HG03280 (cell line): Measurements from ENCODE around the gene PLA2G10.
"Not testable (repeated sequence)": the region's sequence is repeated elsewhere in the genome, so short reads cannot be mapped to it uniquely, and the experiment has no call there.

Experiments used
- ATAC-seq: cut with Tn5 transposase; IDR thresholded peaks from one replicate; pipeline ENCODE4 v1.9.1; 2021; ENCODE audit warnings: mild to moderate bottlenecking, moderate library complexity; ENCODE audit not compliant: unreplicated experiment

PLA2G10 gene

GRCh38 chr16:14667347-14668266 is 26.5 kb downstream of the PLA2G10 start:
- no peak for ATAC-seq

DNA sequence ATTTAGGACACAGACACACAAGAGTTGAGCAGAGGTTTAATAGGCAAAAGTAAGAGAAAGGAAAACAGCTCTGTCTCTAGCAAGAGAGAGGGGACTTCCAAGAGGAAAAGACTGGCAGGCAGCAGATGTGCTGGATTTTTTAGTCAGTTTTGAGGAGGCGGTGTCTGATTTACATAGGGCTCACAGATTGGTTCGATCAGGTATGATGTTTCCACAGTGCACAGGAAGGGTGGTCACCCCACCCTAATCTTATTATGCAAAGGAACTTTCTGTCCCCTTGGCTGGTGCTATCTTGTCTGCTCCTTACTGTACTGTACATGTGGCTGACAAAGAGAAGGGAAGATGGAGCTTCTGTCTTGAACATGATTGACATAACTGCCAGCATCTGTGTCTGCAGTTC is 36.0 kb downstream of the PLA2G10 start:
- peak; percentile 64 for ATAC-seq

DNA sequence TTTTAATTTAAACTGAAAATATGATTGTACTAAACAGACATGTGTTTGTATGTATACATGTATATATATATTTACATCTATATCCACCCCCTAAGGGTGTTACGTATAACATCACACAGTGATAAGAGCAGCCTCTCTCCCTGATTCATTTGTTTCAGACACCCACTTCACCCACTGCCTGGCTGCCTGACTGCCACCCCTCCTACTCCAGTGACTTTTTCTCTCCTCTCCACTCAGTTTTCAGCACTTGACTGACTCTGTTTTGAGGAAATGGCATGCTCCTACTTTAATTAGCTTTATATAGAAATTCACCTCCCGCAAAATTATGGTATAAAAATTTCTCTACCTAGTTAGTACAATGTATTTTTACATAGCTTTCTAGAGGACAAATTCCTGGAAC is 41.4 kb downstream of the PLA2G10 start:
- ATAC-seq = no peak

DNA sequence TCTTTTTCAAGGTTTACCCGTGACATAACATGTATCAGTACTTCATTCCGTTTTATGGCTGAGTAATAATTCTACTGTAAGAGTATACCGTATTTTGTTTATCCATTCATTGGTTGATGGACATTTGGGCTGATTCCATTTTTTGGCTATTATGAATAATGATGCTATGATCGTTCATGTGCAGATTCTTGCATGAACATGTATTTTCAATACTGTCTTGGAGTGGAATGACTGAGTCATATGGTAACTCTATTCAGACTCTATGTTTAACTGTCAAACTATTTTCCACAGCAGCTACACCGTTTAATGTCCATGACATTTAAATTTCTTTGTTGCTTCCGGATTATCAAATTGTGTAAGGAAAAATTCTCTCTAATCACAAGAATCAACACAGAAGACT is 43.5 kb downstream of the PLA2G10 start:
- ATAC-seq = no peak

GRCh38 chr16:14649816-14650215 is 44.3 kb downstream of the PLA2G10 start:
- no peak for ATAC-seq

GRCh38 chr16:14641926-14642325 is 52.2 kb downstream of the PLA2G10 start:
- ATAC-seq = no peak

DNA sequence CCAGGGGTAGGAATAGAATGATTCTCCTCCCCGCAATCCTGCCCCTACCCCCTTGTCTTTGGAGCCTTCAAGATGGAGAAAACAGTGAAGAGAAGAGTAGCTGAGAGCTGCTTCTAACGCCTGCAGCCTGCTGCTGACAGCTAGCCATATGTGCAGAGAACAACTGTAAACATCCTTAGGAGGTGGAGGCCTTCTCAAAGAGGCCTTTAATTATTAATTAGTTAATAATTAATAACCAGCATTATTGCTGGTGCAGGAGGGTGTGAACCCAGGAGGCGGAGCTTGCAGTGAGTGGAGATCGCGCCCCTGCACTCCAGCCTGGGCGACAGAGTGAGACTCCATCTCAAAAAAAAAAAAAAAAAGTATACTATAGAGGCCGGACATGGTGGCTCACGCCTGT is 52.9 kb downstream of the PLA2G10 start:
- no peak for ATAC-seq

DNA sequence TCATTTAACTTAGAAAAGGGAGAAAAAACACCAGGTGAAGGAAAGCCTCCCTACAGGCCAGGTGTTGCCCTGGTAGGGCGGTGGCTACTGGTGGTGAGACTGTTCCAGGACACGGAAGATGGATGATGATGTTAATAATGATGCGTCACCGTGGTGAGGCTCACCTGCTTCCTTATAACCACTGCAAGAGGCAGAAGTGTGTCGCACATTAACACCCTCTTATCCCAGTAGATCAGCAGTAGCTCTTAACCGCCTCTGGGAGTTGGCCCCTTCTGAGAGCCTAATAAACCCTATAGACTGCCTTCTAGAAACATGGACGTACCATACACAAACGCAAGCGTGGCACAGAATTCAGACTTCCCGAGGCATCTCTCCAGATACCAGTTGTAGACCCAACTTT is 53.6 kb downstream of the PLA2G10 start:
- ATAC-seq = no peak

- ATAC-seq = not testable (repeated sequence)
Measured at GRCh38 chr16:14636951-14637240, 57.2 kb downstream of the PLA2G10 start.

DNA sequence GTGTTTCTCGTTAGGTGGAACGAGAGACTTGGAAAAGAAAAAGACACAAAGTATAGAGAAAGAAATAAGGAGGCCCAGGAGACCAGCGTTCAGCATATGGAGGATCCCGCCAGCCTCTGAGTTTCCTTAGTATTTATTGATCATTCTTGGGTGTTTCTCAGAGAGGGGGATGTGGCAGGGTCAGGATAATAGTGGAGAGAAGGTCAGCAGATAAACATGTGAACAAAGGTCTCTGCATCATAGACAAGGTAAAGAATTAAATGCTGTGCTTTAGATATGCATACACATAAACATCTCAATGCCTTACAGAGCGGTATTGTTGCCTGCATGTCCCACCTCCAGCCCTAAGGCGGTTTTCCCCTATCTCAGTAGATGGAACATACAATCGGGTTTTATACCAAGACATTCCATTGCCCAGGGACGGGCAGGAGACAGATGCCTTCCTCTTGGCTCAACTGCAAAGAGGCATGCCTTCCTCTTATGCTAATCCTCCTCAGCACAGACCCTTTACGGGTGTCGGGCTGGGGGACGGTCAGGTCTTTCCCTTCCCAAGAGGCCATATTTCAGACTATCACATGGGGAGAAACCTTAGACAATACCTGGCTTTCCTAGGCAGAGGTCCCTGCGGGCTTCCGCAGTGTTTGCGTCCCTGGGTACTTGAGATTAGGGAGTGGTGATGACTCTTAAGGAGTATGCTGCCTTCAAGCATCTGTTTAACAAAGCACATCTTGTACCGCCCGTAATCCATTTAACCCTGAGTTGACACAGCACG is 57.7 kb downstream of the PLA2G10 start:
- not testable (repeated sequence) for ATAC-seq

- ATAC-seq = no peak
Measured at GRCh38 chr16:14635395-14636165, 58.5 kb downstream of the PLA2G10 start.

DNA sequence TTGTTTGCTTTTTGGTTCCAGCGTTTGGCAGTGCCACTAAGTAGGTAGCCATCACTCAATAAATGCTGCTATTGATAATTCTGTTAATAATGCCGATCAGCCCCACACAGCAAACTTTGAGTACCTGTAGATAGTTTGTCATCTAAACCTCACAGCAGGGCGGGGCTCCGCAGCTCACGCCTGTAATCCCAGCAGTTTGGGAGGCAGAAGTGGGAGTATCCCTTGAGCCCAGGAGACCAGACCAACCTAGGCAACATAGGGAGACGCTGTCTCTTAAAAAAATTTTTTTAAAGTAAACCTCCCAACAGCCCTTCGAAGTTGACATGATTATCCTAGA is 59.8 kb downstream of the PLA2G10 start:
- ATAC-seq = no peak

DNA sequence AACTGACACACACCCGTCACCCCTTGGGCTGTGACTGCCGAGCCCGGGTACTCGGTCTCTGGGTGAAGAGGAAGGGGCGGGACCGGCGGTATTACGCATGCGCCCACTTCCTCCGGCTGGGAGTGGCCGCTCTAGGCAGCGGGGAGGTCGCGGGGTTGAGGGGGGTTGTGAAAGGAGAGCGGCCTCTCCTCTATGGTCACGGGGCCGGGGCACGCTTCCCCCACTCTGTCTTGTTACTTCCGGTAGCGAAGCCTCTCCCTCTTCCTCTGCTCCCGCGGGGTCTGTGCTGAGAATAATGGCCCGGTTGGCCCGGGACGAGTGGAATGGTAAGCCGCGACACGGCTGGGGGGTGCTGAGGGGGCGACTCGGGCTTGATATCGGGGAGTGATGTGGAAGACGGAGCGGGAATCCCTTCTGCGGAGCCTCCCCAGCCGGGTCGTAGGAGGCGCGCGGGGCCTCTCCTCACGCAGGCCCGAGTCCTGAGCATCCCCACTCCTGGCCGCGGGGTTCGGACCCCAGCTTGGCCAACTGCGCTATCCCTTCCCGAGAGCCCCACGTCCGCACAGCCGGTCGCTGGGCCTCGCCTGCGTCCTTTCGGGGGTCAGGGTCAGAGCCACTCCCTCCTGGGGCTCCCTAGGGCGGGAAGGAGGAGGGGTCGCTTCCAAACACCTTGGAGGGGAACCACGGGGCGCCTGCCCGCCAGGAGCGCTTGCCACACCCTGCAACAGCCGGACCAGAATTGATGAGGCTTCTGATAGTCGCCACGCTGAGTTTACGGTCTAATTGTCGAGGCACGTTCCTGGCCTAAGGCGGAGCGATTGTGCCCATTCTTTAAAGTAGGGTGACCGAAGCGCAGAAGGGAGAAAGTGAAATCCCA is 61.2 kb downstream of the PLA2G10 start, which contains the start of gene BFAR:
BFAR (plus strand) TSS at position 259 of the 877 bp plus-strand sequence. CDS start 11,396 bp downstream, outside the sequence.
- ATAC-seq = peak; percentile 70

GRCh38 chr16:14630620-14631330 is 63.3 kb downstream of the PLA2G10 start:
- ATAC-seq = not testable (repeated sequence)

DNA sequence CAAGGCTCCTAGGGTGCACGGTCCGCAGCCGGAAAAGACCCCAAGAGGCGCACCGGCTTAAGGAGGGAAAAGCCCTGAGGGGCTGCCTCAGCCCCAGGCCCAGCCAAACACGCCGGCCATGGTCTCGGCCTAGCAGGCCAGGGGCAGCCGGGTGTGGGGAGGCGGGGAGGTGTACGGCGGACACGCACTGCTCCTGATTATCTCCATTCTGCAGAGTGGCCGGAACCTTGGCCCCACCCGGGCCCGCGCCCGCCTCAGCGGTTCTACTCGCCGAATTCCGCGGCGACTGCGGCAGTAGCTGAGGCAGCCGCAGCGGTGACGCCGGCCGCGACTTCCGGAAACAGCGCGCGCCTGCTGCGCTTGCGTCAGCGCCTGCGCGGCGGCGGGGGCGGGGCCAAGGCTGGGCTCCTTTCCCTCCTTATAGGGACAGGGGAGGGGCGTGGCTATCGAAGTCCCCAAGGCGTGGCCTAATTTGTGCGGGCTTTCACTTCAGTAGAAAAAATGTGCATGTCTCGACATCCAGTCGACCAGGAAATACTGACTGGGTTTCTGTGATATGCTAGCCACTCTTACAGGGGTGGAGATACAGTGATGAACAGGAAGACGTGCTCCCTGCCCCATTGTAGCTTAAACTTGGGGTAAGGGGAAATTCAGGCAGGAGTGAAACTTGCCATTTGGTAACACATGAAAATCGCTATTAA is 64.0 kb downstream of the PLA2G10 start, which contains the start of gene PARN:
PARN (minus strand) TSS at position 342 of the 701 bp plus-strand sequence; CDS start at position 207, 135 bp downstream.
- ATAC-seq = peak; percentile 53

DNA sequence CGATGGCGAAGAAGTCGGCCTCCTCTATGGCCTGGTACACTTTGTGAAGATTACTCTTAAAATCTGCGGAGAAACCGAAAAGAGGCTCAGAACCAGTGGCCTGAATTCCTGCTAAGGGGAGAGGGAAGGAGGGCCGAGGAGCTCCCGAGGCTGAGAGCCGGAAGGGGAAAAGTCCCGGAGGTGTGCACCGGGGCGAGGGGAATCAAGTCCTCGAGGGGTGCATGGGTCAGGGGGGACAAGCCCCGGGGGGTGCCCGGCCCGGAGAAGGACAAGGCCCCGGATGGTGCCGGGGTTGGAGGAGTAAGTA is 64.5 kb downstream of the PLA2G10 start:
- peak; percentile 1 for ATAC-seq

DNA sequence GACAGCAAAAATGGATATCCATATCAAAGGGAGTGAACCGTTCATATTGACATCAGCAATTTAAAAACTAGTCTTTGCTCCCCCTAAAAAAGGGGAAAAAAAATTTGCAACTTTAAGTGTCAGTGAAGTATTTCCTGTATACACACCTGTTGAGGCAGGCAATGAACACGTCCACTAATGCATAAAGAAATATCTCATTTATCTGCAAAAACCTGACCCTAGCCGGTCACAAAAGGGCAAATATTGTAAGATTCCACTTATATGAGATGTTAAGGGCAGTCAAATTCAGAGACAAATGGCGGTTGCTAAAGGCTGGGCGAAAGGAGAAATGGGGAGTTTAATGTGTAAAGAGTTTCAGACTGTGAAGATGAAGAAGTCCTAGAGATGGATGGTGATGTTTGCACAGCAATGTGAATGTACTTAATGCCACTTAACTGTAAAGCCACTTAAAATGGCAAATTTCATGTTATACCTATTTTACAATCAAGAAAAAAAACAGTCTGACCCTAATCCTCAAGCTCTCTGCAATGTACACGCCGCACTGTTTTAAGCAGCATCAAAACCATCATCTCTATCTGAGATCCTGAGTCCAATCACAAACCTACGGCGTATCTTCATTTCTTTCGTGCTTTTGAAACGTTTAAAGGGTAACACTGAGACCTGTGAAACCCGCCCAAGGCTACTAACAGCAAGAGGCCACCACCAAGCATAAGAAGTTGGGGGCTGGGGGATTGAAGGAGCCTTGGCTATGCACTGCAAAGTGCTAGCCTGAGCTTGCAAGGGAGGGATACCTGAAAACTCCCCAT is 65.1 kb downstream of the PLA2G10 start:
- no peak for ATAC-seq

GRCh38 chr16:14627078-14627477 is 67.0 kb downstream of the PLA2G10 start:
- ATAC-seq = no peak
